ENCODE results near the gene RPS10.

The RPS10 gene

GRCh38 chr6:34457742-34458735 is 32.2 kb upstream of the RPS10 start:
- H2AK5ac ChIP-seq (ENCODE audit: low read length), result no peak overlapping the region
- H3K23ac ChIP-seq (ENCODE audit: low read length), result no peak overlapping the region
- H3K18ac ChIP-seq (ENCODE audit: low read length), result no peak overlapping the region
- no peaks in the 10 kb centered on the region for H3K36me3 ChIP-seq (ENCODE audit: control insufficient read depth, insufficient read depth, low read length)
- no peak overlapping the region for H4K5ac ChIP-seq (ENCODE audit: low read length)
- H3K56ac ChIP-seq (ENCODE audit: low read length), result peak overlapping the region; percentile 25
- DNase-seq, result no peak
- H3K4ac ChIP-seq (ENCODE audit: low read depth, low read length), result no peak overlapping the region
- H3K4me3 ChIP-seq (ENCODE audit: low read length), result no peak overlapping the region
- H3K27ac ChIP-seq (ENCODE audit: low read depth, low read length), result no peak overlapping the region
- no peaks in the 10 kb centered on the region for H3K79me1 ChIP-seq (ENCODE audit: low read length)
- no peak overlapping the region for H3K9ac ChIP-seq (ENCODE audit: low read length)
- H3K27me3 ChIP-seq (ENCODE audit: insufficient read depth, low read length, poor library complexity), result no peaks in the 10 kb centered on the region
- H2BK120ac ChIP-seq (ENCODE audit: low read depth, low read length), result no peak overlapping the region
- H2BK5ac ChIP-seq (ENCODE audit: low read length), result no peak overlapping the region
- H3K4me2 ChIP-seq (ENCODE audit: low read length), result no peak overlapping the region
- WGBS (ENCODE audit: extremely low coverage, insufficient coverage, low lambda C conversion rate), result no CpG with 5 or more reads among the region's 14 CpGs
- no peaks in the 10 kb centered on the region for H3K79me2 ChIP-seq (ENCODE audit: control insufficient read depth, insufficient read depth, low read length)
- no peak overlapping the region for H4K8ac ChIP-seq (ENCODE audit: low read depth, low read length)
- no peaks in the 10 kb centered on the region for H3K4me1 ChIP-seq (ENCODE audit: control insufficient read depth, low read depth, low read length)
- H2BK15ac ChIP-seq (replicated peaks; ENCODE audit: low read depth), result no peak overlapping the region

- Histone ChIP-seq H3K27ac (ENCODE audit: low read depth, low read length) (no peak overlapping the region), H2BK5ac (ENCODE audit: low read length) (no peak overlapping the region), H3K36me3 (ENCODE audit: control insufficient read depth, insufficient read depth, low read length) (no peaks in the 10 kb centered on the region), H2BK15ac (replicated peaks; ENCODE audit: low read depth) (no peak overlapping the region), H4K8ac (ENCODE audit: low read depth, low read length) (no peak overlapping the region), H3K27me3 (ENCODE audit: insufficient read depth, low read length, poor library complexity) (no peaks in the 10 kb centered on the region), H3K18ac (ENCODE audit: low read length) (no peak overlapping the region), H3K79me1 (ENCODE audit: low read length) (no peaks in the 10 kb centered on the region), H3K4me3 (ENCODE audit: low read length) (no peak overlapping the region), H2AK5ac (ENCODE audit: low read length) (no peak overlapping the region), H2BK120ac (ENCODE audit: low read depth, low read length) (no peak overlapping the region), H3K9ac (ENCODE audit: low read length) (no peak overlapping the region), H3K23ac (ENCODE audit: low read length) (no peak overlapping the region), H3K4me1 (ENCODE audit: control insufficient read depth, low read depth, low read length) (no peaks in the 10 kb centered on the region), H3K79me2 (ENCODE audit: control insufficient read depth, insufficient read depth, low read length) (no peaks in the 10 kb centered on the region), H4K5ac (ENCODE audit: low read length) (no peak overlapping the region), H3K4ac (ENCODE audit: low read depth, low read length) (no peak overlapping the region), H3K56ac (ENCODE audit: low read length) (no peak overlapping the region), H3K4me2 (ENCODE audit: low read length) (no peak overlapping the region)
- no CpG with 5 or more reads among the region's 2 CpGs for WGBS (ENCODE audit: extremely low coverage, insufficient coverage, low lambda C conversion rate)
- no peak for DNase-seq
Measured at GRCh38 chr6:34457382-34457741, 31.5 kb upstream of the RPS10 start.

DNA sequence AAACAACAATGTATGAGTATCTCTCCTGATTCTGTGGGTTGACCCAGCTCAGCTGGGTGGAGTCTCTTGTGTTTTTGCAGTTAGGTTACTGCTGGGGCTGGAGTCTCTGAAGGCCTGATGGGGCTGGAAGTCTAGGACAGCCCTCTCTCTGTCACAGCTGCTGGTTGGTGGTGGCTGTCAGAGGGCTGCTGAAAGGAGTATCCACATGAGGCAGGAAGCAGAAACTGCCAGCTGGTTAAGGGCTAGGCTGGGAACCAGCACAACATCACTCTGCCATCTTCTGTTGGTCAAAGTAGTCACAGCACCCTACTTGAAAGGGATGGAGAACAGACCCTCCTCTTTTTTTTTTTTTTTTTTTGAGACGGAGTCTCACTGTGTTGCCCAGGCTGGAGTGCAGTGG is 30.0 kb upstream of the RPS10 start:
- no peak overlapping the region for H4K8ac ChIP-seq (ENCODE audit: low read depth, low read length)

GRCh38 chr6:34451192-34451591 is 25.3 kb upstream of the RPS10 start:
- no peak overlapping the region for H2BK5ac ChIP-seq (ENCODE audit: low read length)
- no peak overlapping the region for H3K4me3 ChIP-seq (ENCODE audit: low read length)
- no peaks in the 10 kb centered on the region for H3K79me1 ChIP-seq (ENCODE audit: low read length)
- no peaks in the 10 kb centered on the region for H3K4me1 ChIP-seq (ENCODE audit: control insufficient read depth, low read depth, low read length)
- H3K23ac ChIP-seq (ENCODE audit: low read length), result no peak overlapping the region
- H3K9ac ChIP-seq (ENCODE audit: low read length), result no peak overlapping the region
- no peak overlapping the region for H4K5ac ChIP-seq (ENCODE audit: low read length)
- no peak overlapping the region for H2BK120ac ChIP-seq (ENCODE audit: low read depth, low read length)
- no peak overlapping the region for H3K18ac ChIP-seq (ENCODE audit: low read length)
- no peak overlapping the region for H2AK5ac ChIP-seq (ENCODE audit: low read length)
- H4K8ac ChIP-seq (ENCODE audit: low read depth, low read length), result no peak overlapping the region
- no peak for DNase-seq
- no peak overlapping the region for H3K4ac ChIP-seq (ENCODE audit: low read depth, low read length)
- no CpG with 5 or more reads among the region's 1 CpG for WGBS (ENCODE audit: extremely low coverage, insufficient coverage, low lambda C conversion rate)
- no peaks in the 10 kb centered on the region for H3K36me3 ChIP-seq (ENCODE audit: control insufficient read depth, insufficient read depth, low read length)
- no peak overlapping the region for H3K56ac ChIP-seq (ENCODE audit: low read length)
- no peak overlapping the region for H3K4me2 ChIP-seq (ENCODE audit: low read length)
- H3K27me3 ChIP-seq (ENCODE audit: insufficient read depth, low read length, poor library complexity), result no peaks in the 10 kb centered on the region
- no peaks in the 10 kb centered on the region for H3K79me2 ChIP-seq (ENCODE audit: control insufficient read depth, insufficient read depth, low read length)
- H3K27ac ChIP-seq (ENCODE audit: low read depth, low read length), result no peak overlapping the region
- H2BK15ac ChIP-seq (replicated peaks; ENCODE audit: low read depth), result no peak overlapping the region

More for the DNA sequence above, 30.0 kb upstream of the RPS10 start:
- no peak overlapping the region for H2BK5ac ChIP-seq (ENCODE audit: low read length)
- no peak overlapping the region for H2BK120ac ChIP-seq (ENCODE audit: low read depth, low read length)
- no peak overlapping the region for H3K56ac ChIP-seq (ENCODE audit: low read length)
- H3K79me2 ChIP-seq (ENCODE audit: control insufficient read depth, insufficient read depth, low read length), result no peaks in the 10 kb centered on the region
- H3K36me3 ChIP-seq (ENCODE audit: control insufficient read depth, insufficient read depth, low read length), result no peaks in the 10 kb centered on the region
- no peak overlapping the region for H2AK5ac ChIP-seq (ENCODE audit: low read length)
- no peak overlapping the region for H3K9ac ChIP-seq (ENCODE audit: low read length)
- no peak overlapping the region for H3K23ac ChIP-seq (ENCODE audit: low read length)
- no peak overlapping the region for H3K4ac ChIP-seq (ENCODE audit: low read depth, low read length)
- H3K18ac ChIP-seq (ENCODE audit: low read length), result no peak overlapping the region
- H2BK15ac ChIP-seq (replicated peaks; ENCODE audit: low read depth), result no peak overlapping the region
- no peak for DNase-seq
- no peaks in the 10 kb centered on the region for H3K4me1 ChIP-seq (ENCODE audit: control insufficient read depth, low read depth, low read length)
- no CpG with 5 or more reads among the region's 1 CpG for WGBS (ENCODE audit: extremely low coverage, insufficient coverage, low lambda C conversion rate)
- no peaks in the 10 kb centered on the region for H3K27me3 ChIP-seq (ENCODE audit: insufficient read depth, low read length, poor library complexity)
- H3K4me3 ChIP-seq (ENCODE audit: low read length), result no peak overlapping the region
- no peak overlapping the region for H3K4me2 ChIP-seq (ENCODE audit: low read length)
- no peaks in the 10 kb centered on the region for H3K79me1 ChIP-seq (ENCODE audit: low read length)
- H3K27ac ChIP-seq (ENCODE audit: low read depth, low read length), result no peak overlapping the region
- H4K5ac ChIP-seq (ENCODE audit: low read length), result no peak overlapping the region

DNA sequence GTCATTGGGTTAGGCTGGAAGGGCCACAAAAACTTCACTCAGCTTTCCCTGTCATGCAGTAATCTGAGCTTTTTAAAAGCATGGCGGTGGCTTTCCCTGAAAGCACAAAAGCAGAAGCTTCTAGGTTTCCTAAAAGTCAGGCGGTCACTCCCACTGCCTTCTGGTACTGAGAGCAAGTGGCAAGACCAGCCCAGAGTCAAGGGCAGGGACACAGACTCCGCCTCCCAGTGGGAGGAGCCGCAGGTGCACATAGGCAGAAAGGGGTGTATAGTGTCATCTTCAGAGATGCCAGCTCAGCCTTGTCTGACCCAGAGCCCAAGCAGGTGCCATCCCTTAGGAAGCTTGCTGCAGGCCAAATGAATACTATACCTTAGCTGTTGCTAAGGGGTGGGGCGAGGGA is 22.0 kb upstream of the RPS10 start:
- H3K27ac ChIP-seq (ENCODE audit: low read depth, low read length), result no peak overlapping the region
- H3K79me1 ChIP-seq (ENCODE audit: low read length), result no peaks in the 10 kb centered on the region
- no peak overlapping the region for H2BK15ac ChIP-seq (replicated peaks; ENCODE audit: low read depth)
- no peak overlapping the region for H2BK5ac ChIP-seq (ENCODE audit: low read length)
- no peak for DNase-seq
- no peak overlapping the region for H3K23ac ChIP-seq (ENCODE audit: low read length)
- no peak overlapping the region for H4K8ac ChIP-seq (ENCODE audit: low read depth, low read length)
- no peaks in the 10 kb centered on the region for H3K4me1 ChIP-seq (ENCODE audit: control insufficient read depth, low read depth, low read length)
- no CpG with 5 or more reads among the region's 5 CpGs for WGBS (ENCODE audit: extremely low coverage, insufficient coverage, low lambda C conversion rate)
- no peak overlapping the region for H3K4me2 ChIP-seq (ENCODE audit: low read length)
- no peak overlapping the region for H3K4ac ChIP-seq (ENCODE audit: low read depth, low read length)
- H3K79me2 ChIP-seq (ENCODE audit: control insufficient read depth, insufficient read depth, low read length), result no peaks in the 10 kb centered on the region
- H3K27me3 ChIP-seq (ENCODE audit: insufficient read depth, low read length, poor library complexity), result no peaks in the 10 kb centered on the region
- H2BK120ac ChIP-seq (ENCODE audit: low read depth, low read length), result no peak overlapping the region
- no peak overlapping the region for H3K9ac ChIP-seq (ENCODE audit: low read length)
- no peak overlapping the region for H3K18ac ChIP-seq (ENCODE audit: low read length)
- no peak overlapping the region for H3K4me3 ChIP-seq (ENCODE audit: low read length)
- H4K5ac ChIP-seq (ENCODE audit: low read length), result no peak overlapping the region
- H3K36me3 ChIP-seq (ENCODE audit: control insufficient read depth, insufficient read depth, low read length), result no peaks in the 10 kb centered on the region
- no peak overlapping the region for H3K56ac ChIP-seq (ENCODE audit: low read length)
- H2AK5ac ChIP-seq (ENCODE audit: low read length), result no peak overlapping the region
